T47D (cell line): ENCODE data around the gene KCNQ1.

Experiments
- DNase-seq, 2 experiments: peaks; one replicate each; pipeline versions ENCODE4 v3.0.0 to v3.0.0-alpha.2; 2011 to 2012; ENCODE audit warnings: low read depth in 1 of 2, low spot score in 1 of 2
- JUND ChIP-seq: IDR thresholded peaks from 2 replicates; pipeline ENCODE4 v1.6.1; 2012; ENCODE audit warnings: low read depth
- in situ Hi-C: cut with HindIII; loops from 2 replicates; pipeline ENCODE4 v1.10.0; 2016; ENCODE audit warnings: low sequenced_read_pairs, low pct_unique_long_range_greater_than_20kb

KCNQ1 gene

GRCh38 chr11:2809854-2810253 is 365.0 kb downstream of the KCNQ1 start:
- no peak for TF ChIP-seq JUND
- in situ Hi-C loops: no loop called here
- no peak for DNase-seq

DNA sequence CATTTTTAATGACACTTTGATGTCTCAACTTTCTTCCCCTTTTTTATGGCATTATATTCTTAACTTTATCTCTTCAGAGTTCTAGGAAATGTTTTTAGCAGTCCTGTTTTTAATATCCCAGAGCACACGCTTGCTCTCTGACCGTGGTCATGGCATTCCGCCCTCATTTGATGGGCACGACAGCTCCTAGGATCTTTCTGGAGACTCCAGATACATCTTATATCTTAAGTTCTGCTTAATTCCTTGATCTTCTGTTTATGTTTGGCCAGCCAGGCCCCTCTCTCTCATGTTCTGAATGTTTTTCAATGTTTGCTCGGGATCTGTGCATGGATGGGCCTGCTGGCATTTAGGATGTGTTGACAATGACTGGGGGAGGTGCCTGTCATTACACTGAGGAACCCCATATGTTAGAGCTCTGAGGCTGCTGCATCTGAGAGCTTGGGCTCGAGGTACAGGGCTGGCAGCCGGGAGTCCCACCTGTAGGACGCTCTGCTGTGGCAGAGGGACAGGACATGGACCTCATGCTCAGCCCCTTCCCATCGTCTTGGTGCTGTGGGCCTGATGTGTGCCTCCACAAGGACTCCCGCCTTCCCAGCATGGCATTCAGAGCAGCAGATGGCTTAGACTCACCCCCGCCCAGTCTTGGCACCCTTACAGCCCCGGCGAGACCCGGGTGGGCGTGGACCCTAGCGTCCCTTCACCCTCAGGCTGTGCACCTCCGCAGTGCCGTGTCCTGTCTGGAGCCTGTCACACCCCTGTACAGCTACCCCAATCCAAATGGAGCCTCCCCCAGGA is 365.8 kb downstream of the KCNQ1 start:
- in situ Hi-C loops: no loop called here
- no peak for DNase-seq
- no peak for TF ChIP-seq JUND

DNA sequence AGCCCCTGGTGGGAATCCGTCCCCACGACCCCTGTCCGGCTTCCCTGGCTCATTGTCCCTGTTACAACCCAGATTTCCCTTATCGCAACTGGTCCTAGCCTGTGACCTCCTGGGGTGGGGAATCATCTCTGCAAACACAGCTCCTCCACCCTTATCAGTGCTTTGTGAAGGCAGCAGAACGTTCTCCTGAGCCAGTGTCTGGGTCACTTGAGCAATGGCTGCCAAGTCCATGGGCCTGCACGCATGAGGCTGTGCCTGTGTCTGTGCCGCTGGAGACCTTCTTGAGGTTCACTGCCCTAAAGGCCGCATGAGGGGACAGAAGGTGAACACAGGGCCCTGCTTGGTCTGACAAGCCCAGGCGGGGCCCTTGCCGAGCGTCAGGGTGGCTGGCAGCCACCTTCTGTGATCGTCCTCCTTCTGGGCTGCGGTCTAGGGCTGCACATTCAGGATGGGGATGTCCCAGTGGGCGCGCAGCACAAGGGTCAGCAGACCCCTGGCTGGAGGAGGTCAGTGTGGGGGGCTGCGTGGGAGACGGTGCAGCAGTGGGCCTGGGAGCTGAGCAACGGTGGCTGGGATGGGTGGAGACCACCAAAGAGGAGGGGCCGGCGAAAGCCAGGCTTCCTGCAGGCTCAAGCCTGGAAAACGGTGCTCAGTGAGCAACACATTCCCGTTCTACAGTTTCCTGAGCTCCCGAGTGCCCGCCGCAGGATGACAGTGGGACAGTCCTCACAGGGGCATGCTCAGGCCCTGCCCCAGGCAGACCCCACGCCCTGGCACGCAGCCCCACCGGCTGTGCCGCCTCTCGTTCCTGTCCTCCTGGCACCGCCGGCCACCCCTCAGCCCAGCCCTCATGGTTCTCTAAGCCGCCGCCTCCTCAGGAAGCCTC is 366.6 kb downstream of the KCNQ1 start:
- DNase-seq: no peak
- no peak for TF ChIP-seq JUND
- in situ Hi-C loops: no loop called here

DNA sequence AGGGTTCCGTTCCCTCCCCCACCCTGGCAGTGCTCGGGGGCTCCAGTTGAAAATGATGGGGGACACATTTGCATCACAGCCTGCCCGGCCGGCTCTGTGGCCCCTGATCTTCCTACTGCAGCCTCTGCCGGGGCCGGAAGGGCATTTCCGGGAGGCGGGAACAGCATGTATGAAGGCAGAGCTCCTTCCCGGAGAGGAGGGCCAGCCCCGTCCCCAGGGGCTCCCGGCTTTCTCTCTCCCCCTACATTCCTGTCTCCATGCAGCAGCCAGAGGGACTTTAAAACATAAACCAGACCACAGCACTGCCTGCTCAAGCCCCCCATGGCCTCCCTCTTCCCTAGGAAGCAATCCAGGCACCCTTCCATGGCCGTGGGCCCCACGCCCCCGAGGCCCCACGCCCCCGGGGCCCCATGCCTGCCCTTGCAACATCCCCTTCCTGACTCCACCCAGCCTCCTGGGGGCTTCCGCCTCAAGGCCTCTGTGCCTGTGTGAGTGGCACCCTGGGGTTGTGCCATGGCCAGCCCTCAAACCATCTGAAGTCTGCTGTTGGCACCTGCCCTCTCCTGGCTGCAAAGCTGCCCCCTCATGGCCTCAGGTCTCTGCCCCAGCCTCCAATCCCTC is 367.7 kb downstream of the KCNQ1 start:
- TF ChIP-seq JUND: no peak
- DNase-seq: no peak
- in situ Hi-C loops: no loop called here

- TF ChIP-seq JUND: no peak
- in situ Hi-C loops: no loop called here
- no peak for DNase-seq
Measured at GRCh38 chr11:2813141-2813908, 368.5 kb downstream of the KCNQ1 start.

DNA sequence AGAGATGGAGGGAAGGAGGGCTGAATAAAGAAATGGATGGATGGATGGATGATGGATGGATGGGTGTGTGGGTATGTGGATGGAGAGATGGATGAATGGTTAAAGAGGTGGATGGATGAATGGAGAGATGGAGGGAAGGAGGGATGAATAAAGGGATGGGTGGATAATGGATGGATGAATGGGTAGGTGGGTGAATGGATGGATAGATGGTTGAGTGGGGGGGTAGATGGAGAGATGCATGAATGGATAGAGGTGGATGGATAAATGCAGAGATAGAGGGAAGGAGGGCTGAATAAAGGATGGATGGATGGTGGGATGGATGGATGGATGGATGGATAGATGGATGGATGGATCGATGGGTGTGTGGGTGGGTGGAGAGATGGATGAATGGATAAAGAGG is 369.2 kb downstream of the KCNQ1 start:
- no peak for TF ChIP-seq JUND
- DNase-seq: no peak
- in situ Hi-C loops: no loop called here

DNA sequence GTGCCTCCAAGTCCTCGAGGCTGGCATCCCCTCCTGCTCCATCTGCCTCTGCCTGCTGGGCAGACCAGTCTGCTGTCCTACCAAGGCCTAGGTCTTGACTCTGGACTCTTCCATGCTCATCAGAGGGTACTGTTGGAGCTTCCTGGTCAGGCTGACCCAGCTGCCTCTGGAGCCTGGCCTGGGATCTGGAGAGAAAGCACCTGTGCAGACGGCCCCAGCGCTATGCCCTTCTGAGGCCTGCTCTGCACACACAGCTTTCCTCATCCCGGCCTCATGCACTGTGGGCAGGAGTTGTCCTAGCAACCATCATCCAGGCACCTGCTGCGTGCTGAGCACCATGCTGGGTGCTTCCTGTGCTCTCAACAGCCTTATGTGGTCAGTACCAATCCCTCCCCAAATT is 369.9 kb downstream of the KCNQ1 start:
- in situ Hi-C loops: no loop called here
- DNase-seq: no peak
- TF ChIP-seq JUND: no peak

DNA sequence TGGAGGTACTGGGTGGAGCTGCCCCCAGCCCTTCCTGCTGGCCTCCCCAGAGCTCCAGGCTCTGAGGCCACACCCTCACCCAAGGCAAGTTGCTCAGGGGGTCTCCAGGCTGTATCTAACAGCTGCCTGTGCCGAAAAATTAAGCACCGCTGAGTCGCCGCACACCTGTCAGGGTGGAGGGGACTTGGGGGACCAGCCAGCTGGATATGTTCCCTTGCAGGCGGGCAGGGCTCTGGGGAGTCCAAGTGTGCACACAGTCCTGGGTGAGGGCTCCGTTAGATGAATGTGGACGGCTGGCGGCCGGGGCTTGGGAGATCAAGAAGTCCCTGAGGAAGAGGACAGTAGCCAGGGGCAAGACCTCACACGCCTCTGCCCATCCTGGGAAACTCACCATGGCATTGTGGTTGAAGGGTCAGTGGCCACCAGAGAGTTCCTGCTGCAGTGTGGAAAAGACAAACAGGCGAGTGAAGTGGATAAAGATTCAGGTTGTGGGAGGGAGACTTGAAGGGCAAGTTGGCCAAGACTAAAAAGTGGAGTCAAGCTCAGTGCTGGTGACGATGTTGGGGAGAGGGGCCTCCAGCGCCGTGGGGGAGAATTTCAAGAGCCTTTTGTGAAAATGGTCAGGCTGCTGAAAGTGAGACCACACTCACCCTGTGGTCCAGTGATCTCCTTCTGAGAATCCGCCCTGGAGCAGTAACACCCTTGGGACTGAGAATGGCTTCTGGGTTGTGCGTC is 371.1 kb downstream of the KCNQ1 start:
- in situ Hi-C loops: no loop called here
- TF ChIP-seq JUND: no peak
- DNase-seq: no peak

DNA sequence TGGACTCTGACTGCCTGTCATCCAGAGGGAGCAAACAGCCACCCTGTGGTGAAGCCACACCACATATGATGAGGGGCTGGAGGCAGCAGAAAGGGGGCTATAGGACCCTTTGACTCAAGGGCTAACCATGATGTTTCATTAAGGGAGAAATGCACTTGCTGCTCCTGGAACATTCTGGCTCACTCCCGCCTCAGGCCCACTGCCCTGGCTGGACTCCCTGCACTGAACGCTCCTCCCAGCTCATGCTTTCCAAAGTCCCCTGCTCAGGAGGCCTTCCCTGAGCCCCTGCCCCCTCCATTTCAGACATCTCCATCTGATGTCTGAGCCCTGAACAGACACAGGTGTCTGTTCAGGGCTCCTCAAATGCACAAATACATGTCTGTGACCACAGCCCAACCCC is 371.7 kb downstream of the KCNQ1 start:
- no peak for TF ChIP-seq JUND
- in situ Hi-C loops: no loop called here
- no peak for DNase-seq

DNA sequence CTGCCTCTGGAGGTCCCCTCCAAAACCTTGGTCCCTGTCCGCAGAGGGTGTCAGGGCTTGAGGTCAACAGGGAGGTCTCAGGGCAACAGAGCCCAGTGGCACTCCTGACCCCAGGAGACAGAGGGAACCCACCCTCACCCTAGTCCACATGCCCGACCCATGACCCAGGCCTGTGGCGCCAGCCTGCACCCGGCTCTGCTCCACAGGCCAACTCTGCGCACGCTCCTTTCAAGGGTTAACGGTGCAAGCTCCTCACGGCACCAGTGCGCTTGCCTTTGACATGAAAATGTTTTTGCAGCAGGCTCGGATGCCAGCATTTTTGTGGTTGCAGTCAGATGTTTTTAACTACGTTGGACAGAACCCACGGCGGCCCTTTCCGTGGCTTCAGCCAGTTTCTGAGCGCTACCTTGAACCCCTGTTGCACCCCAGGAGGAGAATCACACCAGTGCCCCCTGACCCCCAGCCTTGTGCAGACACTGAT is 372.2 kb downstream of the KCNQ1 start:
- peak in 1 of 2 experiments; percentile 12 for DNase-seq
- TF ChIP-seq JUND: no peak
- in situ Hi-C loops: no loop called here

GRCh38 chr11:2817431-2817830 is 372.6 kb downstream of the KCNQ1 start:
- TF ChIP-seq JUND: no peak
- in situ Hi-C loops: no loop called here

More at GRCh38 chr11:2817431-2817830, 372.6 kb downstream of the KCNQ1 start:
- no peak for DNase-seq
